Suprapubic skin (tissue), 4 donors: ENCODE results near the gene SFXN5. TPM values are rescaled to one million over a fixed set of nuclear protein-coding genes. Genes with fewer than 3 reads are reported as not detected.

Source experiments
- DNase-seq, 2 donors: peaks; one replicate each; pipeline ENCODE4 v3.0.0-alpha.2; 2019; ENCODE audit warnings: low spot score in 2 of 2
- H3K27ac ChIP-seq: fragments of 200-600 bp; sonication (generic); one replicate; pipeline ENCODE4 v1.5.1; 2019
- H3K27me3 ChIP-seq: fragments of 200-600 bp; sonication (generic); one replicate; pipeline ENCODE4 v1.5.1; 2019
- H3K36me3 ChIP-seq: fragments of 200-600 bp; sonication (generic); one replicate; pipeline ENCODE4 v1.5.1; 2019
- H3K4me1 ChIP-seq: fragments of 200-600 bp; sonication (generic); one replicate; pipeline ENCODE4 v1.5.1; 2019
- H3K4me3 ChIP-seq: fragments of 200-600 bp; sonication (generic); one replicate; pipeline ENCODE4 v1.5.1; 2019; ENCODE audit warnings: mild to moderate bottlenecking
- H3K9me3 ChIP-seq: fragments of 200-600 bp; sonication (generic); one replicate; pipeline ENCODE4 v1.5.1; 2019
- CTCF ChIP-seq, 2 donors: fragments of 200-600 bp in 1 of 2; fragments of 450-650 bp in 1 of 2; sonication (generic) in 1 of 2; IDR thresholded peaks; one replicate each; pipeline ENCODE4 v1.5.1; 2016 to 2019; ENCODE audit warnings: antibody characterized with exemption in 2 of 2, mild to moderate bottlenecking in 1 of 2, moderate library complexity in 1 of 2
- EP300 ChIP-seq: sonication (generic); formaldehyde crosslinking; IDR thresholded peaks from one replicate; pipeline ENCODE4 v1.6.1; 2017; ENCODE audit warnings: antibody characterized with exemption
- POLR2A ChIP-seq, 2 donors: fragments of 450-650 bp; IDR thresholded peaks; one replicate each; pipeline ENCODE4 v1.6.1; 2017; ENCODE audit warnings: antibody characterized with exemption in 2 of 2, mild to moderate bottlenecking in 2 of 2, moderate library complexity in 2 of 2
- POLR2AphosphoS5 ChIP-seq, 3 donors: sonication (generic); formaldehyde crosslinking; IDR thresholded peaks; one replicate each; pipeline ENCODE4 v1.6.1; 2017; ENCODE audit warnings: antibody characterized with exemption in 3 of 3
- WGBS: methylation state at CpG from one replicate; pipeline ENCODE4 v1.1.5; 2018; 5-methylcytosine and 5-hydroxymethylcytosine counted together
- total RNA-seq, 4 donors: library from RNA; depleted of rRNA; stranded (reverse); fragments of >200 nt; gene quantifications; one replicate each; pipeline ENCODE4 v1.1.0, GENCODE V29; 2016

Gene SFXN5
- total RNA-seq, 4 donors from 2014 or later: 11.9 to 25.7 (median 18.8) TPM

DNA sequence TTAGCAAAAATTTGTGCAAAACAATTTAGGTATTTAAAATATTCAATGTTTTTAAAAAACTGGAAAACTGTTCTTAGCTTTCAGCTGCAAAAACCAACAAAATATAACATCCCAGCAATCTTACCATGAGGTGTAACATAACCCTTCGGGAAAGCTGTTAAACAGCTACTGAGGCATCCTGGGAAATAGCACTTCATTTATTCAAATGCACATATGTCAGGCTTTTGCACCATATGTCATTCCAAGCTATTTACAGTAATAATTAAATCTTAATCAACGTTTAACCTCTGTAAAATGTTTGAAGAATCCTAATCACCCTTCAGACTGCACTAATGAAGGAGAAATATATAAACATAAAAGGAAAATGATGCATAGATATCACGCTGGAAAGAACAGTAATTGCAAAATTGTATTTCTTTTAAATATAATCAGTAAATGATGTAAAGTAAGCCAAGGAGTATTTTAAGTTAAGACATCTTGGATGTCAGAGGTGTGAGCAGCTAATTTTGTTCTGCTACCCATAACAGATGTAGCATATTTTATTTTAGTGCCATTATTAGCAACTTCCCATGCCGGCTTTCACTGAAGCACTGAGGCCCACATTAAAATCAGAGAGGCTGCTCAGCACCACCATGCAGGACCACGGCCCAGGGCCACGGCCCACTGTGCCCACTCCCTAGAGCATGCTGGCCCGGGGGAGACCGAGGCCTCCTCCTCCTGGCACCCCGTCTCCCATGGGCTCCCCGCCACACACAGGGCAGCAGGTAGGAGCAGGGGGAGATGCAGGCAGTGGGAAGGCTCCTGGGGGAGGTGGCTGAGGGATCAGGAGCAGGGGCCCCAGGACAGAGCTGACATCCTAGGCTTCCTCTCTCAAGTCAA is 123.3 kb downstream of the SFXN5 start:
- 93% methylated on average over 10 of the region's 10 CpGs for WGBS
- H3K36me3 ChIP-seq: peaks cover 6% of the 10 kb centered on the region
- no peak overlapping the region for H3K27ac ChIP-seq
- no peaks in the 10 kb centered on the region for H3K9me3 ChIP-seq
- H3K4me1 ChIP-seq: no peaks in the 10 kb centered on the region
- no peak overlapping the region for H3K4me3 ChIP-seq
- DNase-seq: no peak
- TF ChIP-seq POLR2AphosphoS5 (IDR thresholded peaks at IDR 0.05) (no peak), EP300 (no peak), POLR2A (IDR thresholded peaks at IDR 0.05) (no peak), CTCF (IDR thresholded peaks at IDR 0.05) (no peak)
- H3K27me3 ChIP-seq: no peaks in the 10 kb centered on the region

- no peak overlapping the region for H3K4me3 ChIP-seq
- H3K36me3 ChIP-seq: peaks cover 6% of the 10 kb centered on the region
- no peaks in the 10 kb centered on the region for H3K27me3 ChIP-seq
- no peak for DNase-seq
- WGBS: 95% methylated on average over 9 of the region's 9 CpGs
- H3K27ac ChIP-seq: no peak overlapping the region
- H3K4me1 ChIP-seq: no peaks in the 10 kb centered on the region
- no peaks in the 10 kb centered on the region for H3K9me3 ChIP-seq
- TF ChIP-seq EP300 (no peak), CTCF (IDR thresholded peaks at IDR 0.05) (no peak), POLR2A (IDR thresholded peaks at IDR 0.05) (no peak), POLR2AphosphoS5 (IDR thresholded peaks at IDR 0.05) (no peak)
These were observed 125.0 kb downstream of the SFXN5 start for GRCh38 chr2:72946466-72946865.

- no peak for DNase-seq
- no peak overlapping the region for H3K27ac ChIP-seq
- H3K4me3 ChIP-seq: no peak overlapping the region
- 93% methylated on average over 9 of the region's 9 CpGs for whole genome bisulfite sequencing
- no peaks in the 10 kb centered on the region for H3K4me1 ChIP-seq
- H3K27me3 ChIP-seq: no peaks in the 10 kb centered on the region
- no peaks in the 10 kb centered on the region for H3K9me3 ChIP-seq
- TF ChIP-seq POLR2A (IDR thresholded peaks at IDR 0.05) (no peak), POLR2AphosphoS5 (IDR thresholded peaks at IDR 0.05) (no peak), EP300 (no peak), CTCF (IDR thresholded peaks at IDR 0.05) (no peak)
- peaks cover 6% of the 10 kb centered on the region for H3K36me3 ChIP-seq
These were observed 126.0 kb downstream of the SFXN5 start for GRCh38 chr2:72945450-72946019.

- DNase-seq: no peak
- TF ChIP-seq POLR2AphosphoS5 (IDR thresholded peaks at IDR 0.05) (no peak), POLR2A (IDR thresholded peaks at IDR 0.05) (no peak), CTCF (IDR thresholded peaks at IDR 0.05) (no peak), EP300 (no peak)
- no peak overlapping the region for H3K27ac ChIP-seq
- no peak overlapping the region for H3K4me3 ChIP-seq
- H3K9me3 ChIP-seq: no peaks in the 10 kb centered on the region
- WGBS: 93% methylated on average over 16 of the region's 16 CpGs
- H3K4me1 ChIP-seq: no peaks in the 10 kb centered on the region
- H3K36me3 ChIP-seq: peaks cover 6% of the 10 kb centered on the region
- no peaks in the 10 kb centered on the region for H3K27me3 ChIP-seq
These were observed 126.6 kb downstream of the SFXN5 start for GRCh38 chr2:72944804-72945449.
